ENCODE results near the gene MCM9.

Gene MCM9

DNA sequence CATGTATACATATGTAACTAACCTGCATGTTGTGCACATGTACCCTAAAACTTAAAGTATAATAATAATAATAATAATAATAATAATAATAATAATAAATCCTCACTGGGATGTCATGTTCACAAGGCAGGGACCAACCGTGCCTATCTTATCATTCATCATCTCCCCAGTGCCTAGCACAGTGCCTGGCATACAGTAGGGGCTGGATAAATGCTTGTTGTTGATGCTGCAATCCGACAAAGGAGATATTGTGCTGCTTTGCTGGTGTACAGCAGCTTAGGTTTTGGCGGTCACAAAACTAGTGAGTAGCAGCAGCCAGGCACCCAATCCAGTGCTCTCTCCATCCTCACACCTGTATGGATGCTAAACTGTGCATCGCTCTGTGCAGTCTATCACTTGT, 135.1 kb downstream of the MCM9 start:
- DNase-seq (ENCODE audit: low spot score): no peak

- DNase-seq (ENCODE audit: low spot score): peak; percentile 83
These were observed 138.4 kb downstream of the MCM9 start for GRCh38 chr6:118796548-118796947.

- DNase-seq (ENCODE audit: low spot score): no peak
These were observed 143.5 kb downstream of the MCM9 start for GRCh38 chr6:118791499-118791898.

DNA sequence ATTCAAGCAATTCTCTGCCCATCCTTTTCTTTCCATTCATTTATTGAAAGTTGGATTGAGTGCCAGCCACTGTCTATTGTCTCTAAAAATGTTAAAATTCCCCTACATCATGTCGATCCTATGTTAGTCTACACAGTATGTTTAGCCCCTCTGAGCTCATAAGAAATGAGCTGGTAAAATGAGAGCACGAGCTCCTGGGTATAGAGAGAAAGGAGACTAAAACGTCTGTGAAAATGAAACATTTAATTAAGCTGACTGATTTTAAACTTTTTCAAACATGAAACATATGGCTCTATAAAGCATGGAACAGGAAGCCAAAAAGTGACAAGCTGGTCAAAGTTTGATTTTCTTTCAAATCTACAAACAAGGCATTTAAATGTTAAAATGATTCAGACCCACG, 145.0 kb downstream of the MCM9 start:
- no peak for DNase-seq (ENCODE audit: low spot score)

DNA sequence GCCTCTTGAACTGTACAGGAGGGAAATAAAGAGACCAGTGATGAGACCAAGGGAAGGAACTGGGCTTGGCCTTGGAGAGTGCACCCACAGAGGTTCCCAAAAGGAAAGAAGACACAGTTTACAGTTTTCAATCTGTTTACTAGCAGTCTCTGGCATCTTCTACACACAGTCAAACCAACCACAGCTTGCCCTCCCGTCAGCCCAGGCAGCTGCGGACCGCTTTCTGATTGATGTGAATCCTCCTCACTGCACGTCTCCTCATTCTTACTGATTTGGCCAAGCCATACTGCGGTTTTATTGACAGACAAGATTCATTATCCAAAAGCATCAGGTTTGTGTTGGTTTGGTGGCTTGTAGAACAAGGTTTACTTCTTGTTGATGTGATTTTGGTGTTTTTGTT, 145.5 kb downstream of the MCM9 start:
- DNase-seq (ENCODE audit: low spot score): no peak

DNA sequence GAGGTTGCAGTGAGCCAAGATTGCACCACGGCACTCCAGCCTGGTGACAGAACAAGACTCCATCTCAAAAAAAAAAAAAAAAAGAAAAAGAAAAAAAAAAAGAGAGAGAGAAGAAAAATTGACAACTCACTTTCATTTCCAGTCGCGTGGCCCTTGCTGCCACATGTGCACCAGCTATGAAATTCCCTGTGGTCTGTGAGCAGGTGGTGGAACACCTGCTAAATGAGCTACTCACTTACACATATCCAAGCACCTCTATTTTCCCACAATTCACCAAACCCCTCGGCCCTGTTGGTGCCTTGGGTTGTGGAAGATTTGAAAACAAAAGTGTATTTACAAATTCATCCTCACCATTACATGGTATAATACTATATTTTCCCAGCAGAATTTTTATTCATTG, 146.3 kb downstream of the MCM9 start:
- DNase-seq (ENCODE audit: low spot score): no peak

- peak; percentile 42 for DNase-seq (ENCODE audit: low spot score)
These were observed 147.1 kb downstream of the MCM9 start for GRCh38 chr6:118787724-118788423.

- no peak for DNase-seq (ENCODE audit: low spot score)
These were observed 148.1 kb downstream of the MCM9 start for GRCh38 chr6:118786596-118787453.

GRCh38 chr6:118785601-118786000, 149.4 kb downstream of the MCM9 start:
- no peak for DNase-seq (ENCODE audit: low spot score)

DNA sequence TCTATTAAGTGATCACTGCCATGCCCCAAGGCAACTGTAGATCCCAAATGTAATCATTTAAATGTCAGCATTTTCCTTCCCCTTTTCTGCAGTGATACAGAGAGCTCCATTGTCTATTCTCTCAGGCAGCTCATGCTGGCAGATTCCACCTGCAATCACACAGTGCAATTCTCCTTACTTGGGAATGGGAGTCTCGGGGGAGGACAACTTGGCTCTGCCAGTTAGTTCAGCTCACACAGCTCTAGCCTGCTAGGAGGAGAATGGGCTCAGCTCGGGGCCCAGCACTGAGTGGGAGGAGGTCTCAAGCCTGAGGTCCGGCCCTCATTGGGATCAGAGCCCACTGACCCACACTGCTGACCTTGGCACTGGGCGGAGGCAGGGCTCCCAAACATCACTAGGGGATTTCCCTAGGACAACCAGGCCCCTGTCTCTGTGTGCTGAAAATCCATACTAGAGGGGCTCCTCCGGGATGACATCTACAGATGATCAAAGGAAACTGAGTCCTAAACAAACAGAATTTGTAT, 150.3 kb downstream of the MCM9 start:
- no peak for DNase-seq (ENCODE audit: low spot score)

DNA sequence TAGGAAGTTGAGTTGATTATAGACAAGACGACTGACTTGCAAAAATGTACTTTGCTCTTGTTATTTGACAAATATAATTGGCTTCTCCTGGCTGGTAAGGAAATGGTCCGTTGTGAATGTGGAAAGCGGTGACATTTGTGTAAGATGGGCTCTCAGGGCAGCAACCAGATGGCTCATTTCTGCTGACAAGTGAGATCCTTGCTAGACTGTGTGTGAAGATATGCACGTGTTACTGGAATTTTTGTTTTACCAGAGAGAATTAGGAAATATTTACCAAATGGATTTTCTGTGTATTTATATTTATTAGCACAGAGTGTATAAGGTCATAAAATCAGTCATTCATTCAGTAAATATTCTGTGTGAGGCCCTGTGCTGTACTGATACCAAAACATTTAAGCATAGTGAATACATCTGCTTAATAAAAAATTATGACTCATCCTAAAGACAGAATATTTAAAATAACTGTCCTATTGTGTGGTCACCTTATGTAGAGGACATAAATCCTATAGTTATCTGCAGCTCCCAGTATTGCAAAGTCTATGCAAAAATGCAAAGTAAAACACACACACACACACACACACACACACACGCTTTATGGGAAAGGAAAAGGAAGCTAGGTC, 150.9 kb downstream of the MCM9 start:
- no peak for DNase-seq (ENCODE audit: low spot score)

GRCh38 chr6:118782651-118783050, 152.3 kb downstream of the MCM9 start:
- DNase-seq (ENCODE audit: low spot score): no peak

GRCh38 chr6:118781897-118782296, 153.1 kb downstream of the MCM9 start:
- DNase-seq (ENCODE audit: low spot score): no peak

DNA sequence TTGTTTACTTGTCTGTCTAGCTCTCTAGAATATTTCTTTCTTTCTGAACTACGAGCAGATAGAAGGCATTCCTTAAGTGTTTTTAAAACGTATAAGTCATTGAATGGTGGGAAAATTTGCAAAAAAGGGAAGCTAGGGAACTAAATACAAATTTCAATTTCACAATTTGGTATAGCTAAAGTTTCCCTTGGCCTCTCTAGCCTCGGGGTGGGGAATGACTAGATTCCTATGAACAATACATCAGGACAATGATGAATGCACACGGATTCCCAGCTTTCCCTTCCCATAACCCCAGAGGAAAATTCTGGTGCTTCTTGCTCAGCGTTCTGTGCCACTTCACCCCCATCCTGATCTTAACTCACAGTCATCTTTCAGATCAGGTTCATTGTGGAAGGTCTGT, 154.3 kb downstream of the MCM9 start:
- DNase-seq (ENCODE audit: low spot score): no peak

DNA sequence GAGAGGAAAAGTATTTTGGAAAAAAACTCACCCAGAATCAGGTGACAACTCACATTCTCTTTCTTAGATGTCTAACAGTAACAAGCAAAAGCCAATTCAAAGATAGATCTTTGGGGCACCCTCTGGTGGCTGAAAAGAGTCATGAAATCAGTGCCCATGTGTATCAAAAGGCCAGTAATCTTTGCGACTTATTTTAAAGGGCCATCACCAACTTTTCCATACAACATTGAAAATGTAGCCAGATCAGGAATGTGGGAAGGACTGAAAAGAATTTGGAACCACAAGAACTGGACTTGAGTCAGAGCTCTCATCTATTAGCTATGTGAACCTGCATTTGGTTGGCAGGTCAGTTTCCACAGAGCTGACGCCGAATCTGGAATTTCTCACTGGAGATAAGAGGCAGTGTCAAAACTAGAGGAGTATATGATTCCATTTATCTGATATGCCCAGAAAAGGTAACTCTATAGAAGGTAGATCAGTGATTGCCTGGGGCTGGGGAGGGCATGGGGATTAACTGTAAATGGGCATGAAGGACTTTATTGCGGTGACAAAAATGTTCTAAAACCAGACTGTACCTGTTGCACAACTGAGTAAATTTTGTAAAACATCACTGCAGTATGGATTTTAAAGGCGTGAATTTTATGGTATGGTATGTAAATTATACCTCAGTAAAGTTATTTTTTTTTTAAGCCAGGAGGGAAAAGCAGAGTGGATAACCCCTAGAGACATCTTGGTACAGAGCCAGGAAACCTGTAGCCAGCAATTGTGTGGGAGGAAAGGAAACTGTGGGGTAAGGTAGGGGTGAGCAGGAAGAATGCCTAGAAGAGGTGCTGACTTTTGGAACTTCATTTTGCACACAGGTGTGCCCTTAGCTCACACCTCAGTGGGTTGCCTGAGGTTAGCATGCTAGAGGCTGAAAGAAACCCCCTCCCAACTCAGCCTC, 158.1 kb downstream of the MCM9 start:
- DNase-seq (ENCODE audit: low spot score): peak; percentile 74

GRCh38 chr6:118775381-118775780, 159.6 kb downstream of the MCM9 start:
- no peak for DNase-seq (ENCODE audit: low spot score)

DNA sequence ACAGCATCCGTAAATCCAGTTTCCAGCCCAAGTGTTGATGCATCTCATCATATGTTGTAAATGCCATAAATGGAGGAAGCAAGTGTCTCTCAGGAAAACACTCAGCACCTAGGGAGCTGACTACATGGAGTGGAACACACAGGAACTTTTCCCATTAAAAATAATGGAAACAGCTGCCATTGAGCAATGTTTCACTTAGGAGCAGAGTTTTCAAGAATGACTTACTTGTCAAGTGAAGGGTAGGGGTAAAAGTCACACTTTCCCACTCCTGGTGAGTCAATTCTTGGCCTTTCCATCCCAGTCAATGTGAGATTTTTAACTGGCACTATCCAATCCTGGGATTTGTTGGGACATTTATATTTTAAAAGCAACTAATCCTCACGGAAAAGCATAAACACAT, 160.4 kb downstream of the MCM9 start:
- DNase-seq (ENCODE audit: low spot score): no peak

GRCh38 chr6:118772886-118773285, 162.1 kb downstream of the MCM9 start:
- DNase-seq (ENCODE audit: low spot score): no peak

- DNase-seq (ENCODE audit: low spot score): no peak
These were observed 163.7 kb downstream of the MCM9 start for GRCh38 chr6:118771253-118771652.

- DNase-seq (ENCODE audit: low spot score): no peak
These were observed 164.1 kb downstream of the MCM9 start for GRCh38 chr6:118770835-118771234.

GRCh38 chr6:118770112-118770788, 164.7 kb downstream of the MCM9 start:
- no peak for DNase-seq (ENCODE audit: low spot score)

Data from CD4-positive, alpha-beta T cell treated with Interleukin-6 at 100 ng/mL for 8 hours (primary cell).